GM13977 (cell line): ENCODE results near the gene SMIM21.

Experiments used
- DNase-seq: peaks from one replicate; pipeline ENCODE4 v3.0.0; 2012; ENCODE audit warnings: low spot score
- in situ Hi-C: fragments of 300-500 bp; cut with MboI; formaldehyde crosslinking; loops from one replicate; pipeline ENCODE4 v1.12.0; 2022; ENCODE audit warnings: low sequenced_read_pairs, low pct_unique_long_range_greater_than_20kb, mixed read lengths, inconsistent platforms; ENCODE audit not compliant: unreplicated experiment
- TF ChIP-seq, protein P1 (sequence below): IDR thresholded peaks from 2 replicates; pipeline ENCODE4 v1.5.1; 2012; ENCODE audit warnings: mild to moderate bottlenecking, control low read depth; ENCODE audit not compliant: insufficient read depth; ENCODE audit errors: extremely low read depth, missing control alignments

The SMIM21 gene

GRCh38 chr18:75467851-75468250 is 40.3 kb upstream of the SMIM21 start:
- DNase-seq = no peak
- TF ChIP-seq, protein P1, sequence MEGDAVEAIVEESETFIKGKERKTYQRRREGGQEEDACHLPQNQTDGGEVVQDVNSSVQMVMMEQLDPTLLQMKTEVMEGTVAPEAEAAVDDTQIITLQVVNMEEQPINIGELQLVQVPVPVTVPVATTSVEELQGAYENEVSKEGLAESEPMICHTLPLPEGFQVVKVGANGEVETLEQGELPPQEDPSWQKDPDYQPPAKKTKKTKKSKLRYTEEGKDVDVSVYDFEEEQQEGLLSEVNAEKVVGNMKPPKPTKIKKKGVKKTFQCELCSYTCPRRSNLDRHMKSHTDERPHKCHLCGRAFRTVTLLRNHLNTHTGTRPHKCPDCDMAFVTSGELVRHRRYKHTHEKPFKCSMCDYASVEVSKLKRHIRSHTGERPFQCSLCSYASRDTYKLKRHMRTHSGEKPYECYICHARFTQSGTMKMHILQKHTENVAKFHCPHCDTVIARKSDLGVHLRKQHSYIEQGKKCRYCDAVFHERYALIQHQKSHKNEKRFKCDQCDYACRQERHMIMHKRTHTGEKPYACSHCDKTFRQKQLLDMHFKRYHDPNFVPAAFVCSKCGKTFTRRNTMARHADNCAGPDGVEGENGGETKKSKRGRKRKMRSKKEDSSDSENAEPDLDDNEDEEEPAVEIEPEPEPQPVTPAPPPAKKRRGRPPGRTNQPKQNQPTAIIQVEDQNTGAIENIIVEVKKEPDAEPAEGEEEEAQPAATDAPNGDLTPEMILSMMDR = no peak
- in situ Hi-C loops = loop anchor here (25.0 kb wide), 1 partner anchor 806 kb away; no protein-coding TSS in a partner anchor

GRCh38 chr18:75467281-75467795 is 39.8 kb upstream of the SMIM21 start:
- in situ Hi-C loops = loop anchor here (25.0 kb wide), 1 partner anchor 805 kb away; no protein-coding TSS in a partner anchor
- TF ChIP-seq, protein P1 = no peak
- no peak for DNase-seq

- in situ Hi-C loops = loop anchor here (25.0 kb wide), 1 partner anchor 802 kb away; no protein-coding TSS in a partner anchor
- DNase-seq = no peak
- TF ChIP-seq, protein P1 = no peak
Observed at GRCh38 chr18:75464356-75464755, 36.9 kb upstream of the SMIM21 start.

- TF ChIP-seq, protein P1 = no peak
- no peak for DNase-seq
- in situ Hi-C loops = loop anchor here (25.0 kb wide), 1 partner anchor 800 kb away; no protein-coding TSS in a partner anchor
Observed at GRCh38 chr18:75462178-75462832, 34.8 kb upstream of the SMIM21 start.

DNA sequence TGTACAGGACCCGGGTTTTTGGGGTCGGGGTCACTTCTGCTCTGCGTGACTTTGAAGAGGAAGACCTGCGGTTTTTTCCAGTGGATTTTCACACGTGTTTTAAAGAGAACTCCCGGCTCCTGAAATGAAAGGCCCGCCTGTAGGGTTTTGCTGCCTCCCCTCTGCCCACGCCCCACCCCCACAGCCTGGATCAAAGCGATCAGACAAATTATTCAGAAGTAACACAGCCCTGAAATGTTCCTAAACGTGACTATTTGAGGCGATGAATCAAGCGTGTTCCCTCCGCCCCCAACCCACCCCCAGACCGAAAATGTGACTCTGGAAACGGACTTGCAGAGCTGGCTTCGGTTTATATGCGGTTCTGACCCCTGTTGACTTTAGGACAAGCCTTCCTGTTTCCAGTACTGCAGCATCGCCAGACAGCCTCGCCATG is 28.7 kb upstream of the SMIM21 start:
- TF ChIP-seq, protein P1 = no peak
- in situ Hi-C loops = loop anchor here (25.0 kb wide), 1 partner anchor 794 kb away; no protein-coding TSS in a partner anchor
- DNase-seq = no peak

DNA sequence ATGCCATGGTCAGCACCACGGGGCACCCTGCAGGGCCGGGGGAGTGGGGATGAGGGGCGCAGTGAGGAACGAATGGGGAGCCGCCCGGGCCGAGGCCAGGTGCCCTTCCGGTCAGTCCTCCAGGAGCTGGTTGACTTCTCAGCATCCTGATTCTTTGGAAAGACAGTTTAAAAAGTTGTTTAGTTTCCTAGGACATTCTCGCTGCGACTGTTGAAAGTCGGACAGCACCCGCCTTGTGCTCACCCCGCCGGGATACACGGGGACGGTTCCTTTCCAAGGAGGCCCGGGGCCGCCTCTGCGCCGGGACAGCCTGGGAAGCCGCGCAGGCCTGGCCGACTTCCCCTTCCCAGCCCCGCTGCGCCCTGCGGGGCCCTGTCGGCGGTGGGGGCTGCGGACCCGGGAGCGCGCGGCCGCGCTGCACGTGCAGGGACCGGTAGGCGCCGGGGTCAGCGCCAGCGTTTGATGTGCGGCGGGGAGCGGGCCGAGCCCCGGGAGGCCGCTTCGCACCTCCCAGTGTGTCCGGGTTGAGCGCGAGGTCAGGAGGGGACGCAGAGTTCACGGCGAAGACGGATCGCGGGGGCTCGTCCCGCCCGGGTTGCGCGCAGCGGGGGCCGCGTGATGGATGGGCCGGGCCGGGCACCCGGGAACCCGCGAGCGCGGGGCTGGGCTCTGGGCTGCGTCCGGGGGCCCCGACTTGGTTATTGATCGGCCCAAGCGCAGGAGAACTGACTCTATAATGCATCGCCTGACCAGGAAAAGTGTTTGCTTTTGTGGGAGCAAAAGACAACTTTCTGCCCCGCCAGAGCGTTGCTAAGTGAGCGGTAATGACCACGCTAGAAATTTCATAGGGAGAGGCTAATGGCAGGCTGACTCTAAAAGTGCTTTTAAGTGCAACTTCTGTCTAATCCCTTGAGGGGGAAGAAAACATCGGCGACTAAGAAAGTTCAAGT is 28.0 kb upstream of the SMIM21 start:
- peak; percentile 19 for DNase-seq
- TF ChIP-seq, protein P1 = no peak
- in situ Hi-C loops = loop anchor here (25.0 kb wide), 1 partner anchor 793 kb away; no protein-coding TSS in a partner anchor
